Measurements from ENCODE around the gene PSMD5.

Gene PSMD5

GRCh38 chr9:120874226-120875194, 31.8 kb upstream of the PSMD5 start:
- DNase-seq, result no peak

- DNase-seq, result no peak
These were observed 30.8 kb upstream of the PSMD5 start for GRCh38 chr9:120873512-120873911.

DNA sequence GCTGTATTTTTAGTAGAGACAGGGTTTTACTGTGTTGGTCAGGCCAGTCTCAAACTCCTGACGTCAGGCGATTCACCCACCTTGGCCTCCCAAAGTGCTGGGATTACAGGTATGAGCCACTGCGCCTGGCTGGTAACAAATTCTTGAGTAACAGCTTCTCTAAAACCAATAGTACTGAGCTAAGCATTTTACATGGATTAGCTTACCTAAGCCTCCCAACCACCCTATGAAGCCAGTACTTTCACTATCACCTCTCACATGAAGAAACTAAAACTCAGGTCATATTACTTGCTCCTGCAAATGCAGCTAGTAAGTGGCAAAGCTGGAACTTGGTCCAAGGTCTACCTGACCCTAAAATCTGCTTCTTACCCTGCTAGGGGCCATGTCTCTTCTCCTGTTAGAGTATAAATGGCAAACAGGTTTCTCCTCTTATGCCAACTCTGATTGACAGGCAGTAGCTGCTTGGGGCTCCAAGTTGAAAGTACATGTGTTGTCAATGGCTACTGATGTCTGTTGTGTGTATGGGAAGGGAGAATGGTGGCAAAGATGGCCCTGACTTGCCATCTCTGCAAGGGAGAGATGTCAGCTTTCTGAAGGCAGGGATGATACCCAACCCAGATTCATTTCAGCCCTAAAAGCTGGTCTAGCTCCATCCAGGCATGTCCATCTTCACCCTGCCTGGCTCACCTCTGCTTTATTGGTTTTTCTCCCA, 30.2 kb upstream of the PSMD5 start:
- DNase-seq, result no peak

GRCh38 chr9:120870206-120870605, 27.5 kb upstream of the PSMD5 start:
- DNase-seq, result no peak

- DNase-seq, result no peak
These were observed 27.0 kb upstream of the PSMD5 start for GRCh38 chr9:120869726-120870125.

DNA sequence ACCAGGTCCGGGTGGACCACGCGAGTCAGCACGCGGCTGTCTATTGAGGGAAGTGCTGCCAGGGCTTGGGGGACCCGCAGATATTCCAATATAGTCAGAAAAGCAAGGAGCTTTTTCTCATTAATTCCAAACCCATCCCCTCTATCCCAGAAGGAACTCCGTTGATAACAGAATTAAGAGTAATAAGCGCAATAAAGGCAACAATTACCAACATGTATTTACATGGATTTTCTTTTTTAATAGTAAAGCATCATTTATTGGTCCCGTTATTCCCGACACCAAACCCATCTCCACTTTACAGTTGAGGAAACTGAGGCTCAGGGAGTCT, 26.6 kb upstream of the PSMD5 start:
- no peak for DNase-seq

DNA sequence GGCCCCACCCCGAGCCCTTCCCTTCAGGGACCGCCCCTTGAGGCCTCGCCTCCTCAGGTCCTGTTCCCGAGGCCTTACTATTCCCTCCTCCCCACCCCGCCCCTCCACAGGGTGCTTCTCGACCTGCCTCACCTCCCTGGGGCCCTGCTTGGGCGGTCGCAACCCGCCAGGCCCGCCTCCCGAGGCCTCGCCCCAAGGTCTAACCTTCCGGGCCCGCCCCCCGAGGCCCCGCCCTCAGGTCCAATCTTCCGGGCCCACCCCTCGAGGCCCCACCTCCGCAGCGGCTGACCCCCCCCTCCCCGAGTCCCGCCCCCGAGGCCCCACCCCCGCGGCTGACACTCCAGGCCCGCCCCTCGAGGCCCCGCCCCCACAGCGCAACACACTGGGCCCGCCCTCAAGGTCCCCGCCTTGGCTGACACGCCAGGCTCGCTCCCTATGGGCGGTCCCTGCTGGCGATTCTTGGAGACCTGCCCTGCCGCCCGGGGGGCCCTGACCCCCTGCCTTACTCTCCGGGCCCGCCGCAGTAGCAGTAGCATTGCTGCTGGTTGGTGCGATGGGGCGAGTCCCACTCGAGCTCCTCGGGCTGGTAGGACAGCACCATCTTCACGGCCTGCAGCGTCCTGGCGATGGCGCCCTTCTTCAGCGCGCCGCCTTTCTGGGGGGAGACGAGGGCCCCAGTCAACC, 26.1 kb upstream of the PSMD5 start:
- DNase-seq, result peak; percentile 98

DNA sequence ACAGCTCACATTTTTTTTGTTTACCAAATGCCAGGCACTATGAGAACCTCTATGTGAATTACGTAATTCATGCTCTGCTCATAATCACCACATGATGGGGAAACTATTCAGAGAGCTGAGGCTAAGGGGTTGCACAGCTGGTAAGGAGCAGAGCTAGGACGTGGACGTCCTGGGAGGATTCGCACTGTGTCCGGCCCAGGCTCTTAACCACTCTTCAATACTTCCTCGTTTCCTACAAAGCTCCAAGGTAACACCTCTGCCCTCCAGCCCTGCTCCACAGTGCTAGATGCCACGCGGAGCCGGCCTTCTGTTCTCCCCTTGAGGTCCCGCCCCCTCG, 25.6 kb upstream of the PSMD5 start:
- no peak for DNase-seq

GRCh38 chr9:120867676-120868338, 25.1 kb upstream of the PSMD5 start:
- DNase-seq, result no peak

DNA sequence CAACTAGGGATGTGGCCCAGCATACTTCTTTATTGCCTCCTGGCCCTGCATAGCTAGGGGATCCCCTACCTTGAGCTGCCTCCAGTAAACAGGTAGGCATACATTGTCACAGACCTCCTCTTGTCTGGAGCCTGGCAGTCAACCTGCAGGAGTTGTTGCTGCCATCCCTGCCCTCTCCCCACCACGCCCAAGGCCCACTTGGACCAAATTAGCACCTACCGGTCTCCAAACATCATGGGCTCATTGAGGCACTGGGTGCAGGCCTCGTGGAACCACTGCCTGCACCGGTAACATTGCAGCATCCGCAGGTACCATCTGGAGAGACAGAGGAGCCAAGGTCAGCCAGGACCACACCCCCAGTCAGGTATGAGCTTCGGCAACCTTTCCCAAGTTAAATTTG, 23.9 kb upstream of the PSMD5 start:
- DNase-seq, result no peak

- DNase-seq, result no peak
These were observed 23.1 kb upstream of the PSMD5 start for GRCh38 chr9:120865809-120866208.

DNA sequence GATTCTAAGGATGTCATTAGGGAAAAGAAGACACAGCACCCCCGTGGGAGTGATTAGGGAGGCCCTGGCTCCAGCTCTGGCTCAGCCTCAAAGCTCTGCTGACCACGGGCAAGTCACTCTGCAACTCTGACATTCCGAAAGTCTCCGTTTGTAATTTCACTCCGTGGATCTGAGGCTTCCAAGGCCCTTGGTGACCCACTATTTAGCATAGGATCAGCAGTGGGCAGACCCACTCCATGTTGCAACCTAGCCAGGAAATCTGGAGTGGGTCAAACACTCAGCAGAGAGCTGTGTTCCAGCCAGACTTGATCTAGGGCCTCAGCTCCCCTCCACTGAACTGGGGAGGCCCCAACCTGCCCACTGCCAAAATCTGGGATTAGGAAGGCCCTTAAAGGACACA, 22.5 kb upstream of the PSMD5 start:
- DNase-seq, result no peak

DNA sequence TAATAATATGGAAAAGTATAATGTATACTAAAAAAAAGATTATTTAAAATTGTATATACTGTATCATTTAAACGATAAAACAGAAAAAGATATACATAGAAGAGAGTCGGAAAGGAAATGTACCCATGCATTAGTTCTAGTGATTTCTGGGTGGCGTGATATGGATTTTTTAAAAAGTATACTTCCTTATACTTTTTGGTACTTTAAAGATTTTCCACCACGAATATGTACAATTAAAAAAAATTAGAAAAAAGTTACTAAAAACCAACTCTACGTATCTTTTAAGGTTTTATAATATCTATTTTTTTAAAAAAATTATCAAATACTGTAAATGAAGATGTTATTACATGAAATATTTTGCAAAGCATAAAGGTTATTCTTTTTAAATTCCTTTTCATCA, 22.0 kb upstream of the PSMD5 start:
- no peak for DNase-seq

GRCh38 chr9:120863833-120864232, 21.1 kb upstream of the PSMD5 start:
- no peak for DNase-seq

DNA sequence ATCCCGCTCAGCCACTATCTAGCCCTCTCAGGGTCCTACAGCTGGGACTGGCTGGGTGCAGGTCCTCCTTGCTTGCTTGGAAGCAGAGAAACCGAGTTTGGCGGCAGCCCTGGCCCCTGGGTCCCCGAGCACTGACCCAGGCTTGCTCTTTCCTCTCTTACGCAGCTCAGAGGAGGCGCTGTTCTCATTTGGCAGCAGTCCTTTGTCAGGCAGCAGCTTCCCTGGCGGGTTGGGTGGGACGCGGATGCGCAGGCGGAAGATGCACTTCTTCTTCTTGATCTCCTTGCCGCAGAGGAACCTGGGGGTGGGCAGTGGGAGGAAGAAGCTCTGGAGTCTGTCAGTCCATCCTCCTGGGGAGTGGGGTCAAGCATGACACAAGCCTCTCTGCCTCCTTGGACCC, 19.7 kb upstream of the PSMD5 start:
- no peak for DNase-seq

GRCh38 chr9:120861935-120862334, 19.2 kb upstream of the PSMD5 start:
- DNase-seq, result no peak

DNA sequence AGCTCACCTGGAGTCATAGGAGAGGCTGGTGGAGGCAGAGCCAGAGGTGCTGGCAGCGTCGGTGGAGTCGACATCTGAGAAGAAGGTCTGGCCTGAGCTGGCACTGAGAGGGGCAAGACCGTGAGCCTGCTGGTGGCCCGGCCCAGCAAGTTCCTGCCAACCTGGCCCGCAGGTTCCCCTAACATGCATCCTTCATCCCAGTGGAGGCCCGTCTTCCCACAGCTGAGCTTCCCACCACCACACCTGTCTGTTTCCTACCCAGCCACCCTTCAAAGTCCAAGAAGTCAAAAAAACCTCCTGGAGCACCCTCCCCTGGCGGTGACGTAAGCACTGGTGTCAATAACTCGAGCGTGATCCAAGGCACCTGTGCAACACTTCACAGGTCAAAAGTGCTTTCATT, 17.4 kb upstream of the PSMD5 start:
- DNase-seq, result no peak

GRCh38 chr9:120859361-120859760, 16.6 kb upstream of the PSMD5 start:
- no peak for DNase-seq

DNA sequence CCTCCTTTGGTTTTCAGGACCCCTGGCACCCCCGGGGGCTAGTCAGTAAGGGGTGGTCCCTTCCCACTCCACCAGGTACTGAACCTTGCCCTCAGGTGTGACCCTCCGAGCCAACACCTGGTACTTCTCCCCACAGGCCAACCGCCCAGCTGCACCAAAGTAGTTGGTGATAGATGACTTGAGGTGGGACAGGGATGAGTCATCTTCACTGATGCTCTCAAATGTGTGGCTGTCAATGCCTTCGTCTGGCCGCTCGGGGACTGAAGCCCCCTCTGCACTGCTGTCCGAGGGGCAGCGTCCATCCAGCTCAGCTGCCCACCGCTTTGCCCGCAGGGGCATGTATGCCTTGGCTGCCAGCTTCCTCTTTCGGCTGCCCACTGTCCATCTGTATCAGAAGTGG, 15.2 kb upstream of the PSMD5 start:
- no peak for DNase-seq

- DNase-seq, result no peak
These were observed 14.8 kb upstream of the PSMD5 start for GRCh38 chr9:120857481-120857880.

DNA sequence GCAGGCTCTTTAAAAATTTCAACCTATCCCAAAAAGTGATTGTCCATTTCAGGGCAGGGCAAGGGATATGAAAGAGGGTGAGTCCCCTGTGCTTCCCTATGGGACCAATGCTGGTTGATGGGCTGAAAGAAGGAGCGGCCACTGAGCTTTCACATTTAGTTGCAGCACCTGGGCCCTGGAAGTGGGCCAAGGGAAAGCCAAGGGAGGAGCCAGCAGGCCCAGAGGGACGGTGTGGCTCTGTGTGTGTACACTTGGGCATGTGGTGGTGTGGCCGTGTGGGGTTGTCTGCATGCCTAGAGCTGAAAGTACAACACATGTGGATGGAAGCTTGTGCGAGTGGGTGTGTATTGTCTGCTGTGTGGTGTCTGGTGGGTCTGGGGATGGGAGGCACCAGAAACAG, 14.0 kb upstream of the PSMD5 start:
- DNase-seq, result no peak

DNA sequence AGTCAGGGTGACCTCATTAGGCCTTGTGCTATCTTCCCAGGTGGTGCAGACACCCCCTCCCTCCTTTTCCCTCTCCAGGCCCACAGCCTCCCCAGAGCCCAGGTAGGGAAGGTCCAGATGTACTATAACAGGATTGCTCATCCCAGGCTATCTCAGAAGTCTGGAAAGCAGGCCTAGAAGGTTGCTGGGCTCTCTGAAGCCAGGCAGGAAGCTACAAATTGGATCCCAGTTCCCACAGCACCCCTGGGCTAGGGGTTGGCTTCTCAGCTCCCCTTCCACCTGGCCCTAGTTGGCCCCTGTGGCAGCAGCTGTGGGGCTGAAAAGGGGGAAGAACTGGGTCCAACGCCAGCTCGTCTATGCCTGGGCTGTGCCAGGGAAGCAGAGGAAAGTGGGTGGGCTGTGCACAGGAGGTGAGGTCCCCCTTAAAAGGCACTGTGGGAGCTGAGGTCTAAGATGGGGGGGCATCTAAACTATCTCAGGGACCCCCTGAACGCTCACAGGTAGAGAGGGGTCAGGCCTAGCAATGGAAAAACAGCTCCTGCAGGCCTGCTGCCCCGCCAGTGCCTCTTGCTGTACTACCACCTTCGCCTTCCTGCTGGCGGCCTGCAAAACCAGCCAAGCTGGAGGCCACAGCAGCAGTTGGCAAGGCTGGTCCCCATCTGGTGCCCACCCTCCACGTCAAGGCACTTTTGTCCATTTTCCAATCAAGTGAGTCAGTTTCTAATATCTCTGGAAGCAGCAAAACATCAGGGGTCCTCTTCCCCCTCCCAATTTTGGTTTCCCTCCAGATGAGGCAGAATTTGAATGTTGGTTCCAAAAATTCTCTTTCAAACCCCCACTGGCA, 13.3 kb upstream of the PSMD5 start:
- no peak for DNase-seq
